ENCODE data around the gene NR2C2. TPM values are rescaled to one million over a fixed set of nuclear protein-coding genes. Genes with fewer than 3 reads are reported as not detected.

The NR2C2 gene
- polyA plus RNA-seq, 1 donor (not counting 4 experiments of a cell fraction or from before 2014, with no cell fraction given), result 9.4 TPM

GRCh38 chr3:15050405-15051092, 103.2 kb downstream of the NR2C2 start:
- no peak for FAIRE-seq
- H3K79me2 ChIP-seq (ENCODE audit: control insufficient read depth, insufficient read depth, low read length), result peaks cover 39% of the 10 kb centered on the region

GRCh38 chr3:15051531-15051930, 104.1 kb downstream of the NR2C2 start:
- Histone ChIP-seq H4K20me1 (ENCODE audit: control insufficient read depth, extremely low read depth, insufficient read depth, low read length) (peaks cover 6% of the 10 kb centered on the region), H3K4me2 (ENCODE audit: control insufficient read depth, extremely low read depth, insufficient read depth, low read depth, low read length) (no peak overlapping the region), H3K4me3 (ENCODE audit: control insufficient read depth in 2 of 3, extremely low read depth in 1 of 3, insufficient read depth in 2 of 3, low read depth in 1 of 3, low read length in 3 of 3) (no peak overlapping the region), H3K27me3 (ENCODE audit: control insufficient read depth, extremely low read depth, insufficient read depth, low read length) (no peaks in the 10 kb centered on the region), H3K9ac (ENCODE audit: control insufficient read depth, extremely low read depth, insufficient read depth, low read length) (no peak overlapping the region), H3K36me3 (ENCODE audit: control insufficient read depth in 2 of 2, extremely low read depth in 1 of 2, insufficient read depth in 2 of 2, low read length in 2 of 2) (peaks cover 37 to 53% of the 10 kb centered on the region in 2 experiments), H3K79me2 (ENCODE audit: control insufficient read depth, insufficient read depth, low read length) (peaks cover 45% of the 10 kb centered on the region), H2AFZ (ENCODE audit: control insufficient read depth, low read length) (no peak overlapping the region), H3K27ac (ENCODE audit: control insufficient read depth, insufficient read depth, low read length) (no peak overlapping the region), H3K4me1 (ENCODE audit: control insufficient read depth, extremely low read depth, insufficient read depth, low read length) (no peaks in the 10 kb centered on the region), H3K9me1 (ENCODE audit: control insufficient read depth, extremely low read depth, insufficient read depth, low read length) (no peaks in the 10 kb centered on the region), H3K9me3 (ENCODE audit: control insufficient read depth, low read depth, low read length) (no peaks in the 10 kb centered on the region)
- dilution Hi-C loops (cut with MboI; ENCODE audit: extremely low pct_ligation_motif_present, low sequenced_read_pairs), result no loop called here
- TF ChIP-seq EZH2 (IDR thresholded peaks at IDR 0.05; ENCODE audit: low read length) (no peak), CTCF (optimal IDR thresholded peaks at IDR 0.05 in 1 of 3, IDR thresholded peaks at IDR 0.05 in 1 of 3, conservative IDR thresholded peaks at IDR 0.05 in 1 of 3; ENCODE audit: extremely low read depth in 1 of 3, insufficient read depth in 2 of 3, low read length in 3 of 3) (peak; percentile 82 to 86 (median 86))
- no peak for DNase-seq (ENCODE audit: low read depth, low spot score)
- FAIRE-seq, result no peak

More at GRCh38 chr3:15050405-15051092, 103.2 kb downstream of the NR2C2 start:
- dilution Hi-C loops (cut with MboI; ENCODE audit: extremely low pct_ligation_motif_present, low sequenced_read_pairs), result no loop called here
- no peak for DNase-seq (ENCODE audit: low read depth, low spot score)
- no peaks in the 10 kb centered on the region for H3K27me3 ChIP-seq (ENCODE audit: control insufficient read depth, extremely low read depth, insufficient read depth, low read length)
- H2AFZ ChIP-seq (ENCODE audit: control insufficient read depth, low read length), result no peak overlapping the region
- no peak overlapping the region for H3K4me2 ChIP-seq (ENCODE audit: control insufficient read depth, extremely low read depth, insufficient read depth, low read depth, low read length)
- peaks cover 34 to 54% of the 10 kb centered on the region in 2 experiments for H3K36me3 ChIP-seq (ENCODE audit: control insufficient read depth in 2 of 2, extremely low read depth in 1 of 2, insufficient read depth in 2 of 2, low read length in 2 of 2)
- no peak overlapping the region for H3K4me3 ChIP-seq (ENCODE audit: control insufficient read depth in 2 of 3, extremely low read depth in 1 of 3, insufficient read depth in 2 of 3, low read depth in 1 of 3, low read length in 3 of 3)
- peaks cover 6% of the 10 kb centered on the region for H4K20me1 ChIP-seq (ENCODE audit: control insufficient read depth, extremely low read depth, insufficient read depth, low read length)
- H3K9me1 ChIP-seq (ENCODE audit: control insufficient read depth, extremely low read depth, insufficient read depth, low read length), result no peaks in the 10 kb centered on the region
- H3K9ac ChIP-seq (ENCODE audit: control insufficient read depth, extremely low read depth, insufficient read depth, low read length), result no peak overlapping the region
- no peaks in the 10 kb centered on the region for H3K4me1 ChIP-seq (ENCODE audit: control insufficient read depth, extremely low read depth, insufficient read depth, low read length)
- H3K27ac ChIP-seq (ENCODE audit: control insufficient read depth, insufficient read depth, low read length), result no peak overlapping the region
- H3K9me3 ChIP-seq (ENCODE audit: control insufficient read depth, low read depth, low read length), result no peaks in the 10 kb centered on the region
- TF ChIP-seq CTCF (optimal IDR thresholded peaks at IDR 0.05 in 1 of 3, IDR thresholded peaks at IDR 0.05 in 1 of 3, conservative IDR thresholded peaks at IDR 0.05 in 1 of 3; ENCODE audit: extremely low read depth in 1 of 3, insufficient read depth in 2 of 3, low read length in 3 of 3), result no peak
- TF ChIP-seq EZH2 (IDR thresholded peaks at IDR 0.05; ENCODE audit: low read length), result no peak

Data from keratinocyte (primary cell).